T-helper 22 cell (primary cell): ENCODE results near the gene ITFG1.
"Not testable (repeated sequence)": the region's sequence is repeated elsewhere in the genome, so short reads cannot be mapped to it uniquely, and the experiment has no call there.

Experiments used
- DNase-seq: peaks from one replicate; pipeline ENCODE4 v3.0.0-alpha.2; 2020; ENCODE audit warnings: low read depth

The ITFG1 gene

DNA sequence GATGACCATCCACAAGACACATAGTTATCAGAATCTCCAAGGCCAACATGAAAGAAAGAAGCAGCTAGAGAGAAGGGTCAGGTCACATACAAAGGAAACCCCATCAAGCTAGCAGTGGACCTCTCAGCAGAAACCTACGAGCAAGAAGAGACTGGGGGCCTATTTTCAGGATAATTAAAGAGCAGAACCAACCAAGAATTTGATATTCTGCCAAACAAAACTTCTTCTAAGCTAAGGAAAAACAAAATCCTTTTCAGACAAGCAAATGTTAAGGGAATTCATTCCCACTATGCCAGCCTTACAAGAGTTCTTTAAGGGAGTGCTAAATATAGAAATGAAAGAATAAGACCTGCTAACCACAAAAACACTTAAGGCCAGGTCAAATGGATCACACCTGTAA is 47.8 kb downstream of the ITFG1 start:
- DNase-seq, result no peak

DNA sequence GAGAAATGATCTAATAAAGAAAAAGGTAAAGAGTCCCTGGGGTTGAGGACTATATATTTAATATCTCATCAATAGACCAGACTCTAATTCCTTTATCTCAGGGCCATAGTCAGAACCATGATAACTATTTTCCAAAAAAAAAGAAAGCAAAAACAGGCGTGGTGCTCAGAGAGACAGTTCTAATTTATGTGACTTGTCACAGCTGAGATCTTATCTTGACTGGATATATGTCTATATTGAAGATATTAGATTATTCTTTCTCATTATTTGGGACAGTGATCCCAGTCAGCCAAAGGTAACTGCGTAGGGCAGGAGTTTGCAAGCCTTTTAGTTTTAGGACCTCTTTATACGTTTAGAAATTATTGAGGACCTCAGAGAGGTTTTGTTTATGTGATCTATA is 52.4 kb downstream of the ITFG1 start:
- DNase-seq, result no peak

DNA sequence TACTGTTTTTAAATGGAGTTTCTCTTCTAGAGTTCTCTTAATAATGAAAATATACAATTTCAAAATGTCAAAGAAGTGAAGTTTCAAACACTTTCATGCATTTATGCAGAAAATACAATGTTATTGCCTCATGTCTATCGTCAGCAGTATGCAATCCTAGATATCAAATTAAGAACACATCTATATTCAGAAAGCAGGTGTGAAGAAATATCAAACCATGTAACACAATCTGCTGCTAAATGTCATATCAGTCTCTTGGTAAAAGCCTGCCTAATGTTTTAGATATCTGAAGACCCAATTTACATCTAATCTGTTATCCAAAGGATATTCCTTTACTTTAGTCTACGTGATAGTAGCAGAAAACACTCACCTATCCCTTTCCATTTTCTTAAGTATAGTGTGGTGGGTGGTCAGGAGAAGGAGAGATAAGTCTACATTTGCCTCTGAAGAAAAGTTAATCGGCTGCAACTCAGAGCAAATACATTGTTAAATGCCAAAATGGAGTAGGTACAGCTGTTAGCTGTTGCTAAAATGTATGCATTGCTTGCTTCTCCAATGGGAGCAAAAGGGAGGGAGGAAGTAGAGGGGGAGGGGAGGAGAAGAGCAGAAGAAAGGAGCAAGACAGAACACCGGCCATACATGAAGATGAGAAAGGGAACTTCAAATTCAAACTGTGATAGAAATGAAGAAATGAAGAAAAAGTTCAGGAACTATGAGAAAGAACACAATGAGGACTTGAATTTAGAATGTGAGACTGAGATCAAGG is 64.9 kb downstream of the ITFG1 start:
- DNase-seq, result no peak

DNA sequence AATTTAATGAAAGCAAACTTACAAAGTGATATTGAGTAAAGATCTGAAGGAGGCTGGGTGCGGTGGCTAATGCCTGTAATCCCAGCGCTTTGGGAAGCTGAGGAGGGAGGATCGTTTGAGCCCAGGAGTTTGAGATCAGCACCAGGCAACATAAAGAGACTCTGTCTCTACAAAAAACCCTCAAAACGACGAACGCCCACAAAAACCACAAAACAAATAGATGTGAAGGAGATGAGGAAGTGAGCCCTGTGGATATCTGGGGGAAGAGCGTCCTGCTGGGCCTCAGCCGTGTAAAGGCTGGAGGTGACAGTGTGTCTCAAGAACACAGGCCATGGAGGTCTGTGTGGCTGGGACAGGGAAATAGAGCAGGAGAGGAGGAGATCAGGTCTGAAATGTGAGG is 68.8 kb downstream of the ITFG1 start:
- DNase-seq, result no peak

DNA sequence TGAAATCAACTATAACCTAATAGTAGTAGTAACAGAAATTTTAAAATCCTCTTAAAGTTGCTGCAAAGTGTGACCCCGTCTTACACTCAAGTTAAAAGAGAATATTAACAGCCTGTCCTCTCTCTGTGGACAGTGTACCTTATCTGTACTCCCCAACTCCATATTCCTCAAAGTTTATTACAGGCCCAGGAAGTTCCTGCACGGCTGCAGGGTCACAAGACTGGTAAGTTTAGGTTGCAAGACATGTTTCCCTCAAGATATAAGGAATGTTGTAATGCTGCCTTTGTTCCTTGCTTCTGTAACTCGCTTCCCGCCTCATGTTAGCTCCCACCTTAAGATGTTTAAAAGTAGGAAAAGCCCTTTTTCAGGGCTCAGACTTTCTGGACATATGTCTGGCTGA is 72.2 kb downstream of the ITFG1 start:
- no peak for DNase-seq

DNA sequence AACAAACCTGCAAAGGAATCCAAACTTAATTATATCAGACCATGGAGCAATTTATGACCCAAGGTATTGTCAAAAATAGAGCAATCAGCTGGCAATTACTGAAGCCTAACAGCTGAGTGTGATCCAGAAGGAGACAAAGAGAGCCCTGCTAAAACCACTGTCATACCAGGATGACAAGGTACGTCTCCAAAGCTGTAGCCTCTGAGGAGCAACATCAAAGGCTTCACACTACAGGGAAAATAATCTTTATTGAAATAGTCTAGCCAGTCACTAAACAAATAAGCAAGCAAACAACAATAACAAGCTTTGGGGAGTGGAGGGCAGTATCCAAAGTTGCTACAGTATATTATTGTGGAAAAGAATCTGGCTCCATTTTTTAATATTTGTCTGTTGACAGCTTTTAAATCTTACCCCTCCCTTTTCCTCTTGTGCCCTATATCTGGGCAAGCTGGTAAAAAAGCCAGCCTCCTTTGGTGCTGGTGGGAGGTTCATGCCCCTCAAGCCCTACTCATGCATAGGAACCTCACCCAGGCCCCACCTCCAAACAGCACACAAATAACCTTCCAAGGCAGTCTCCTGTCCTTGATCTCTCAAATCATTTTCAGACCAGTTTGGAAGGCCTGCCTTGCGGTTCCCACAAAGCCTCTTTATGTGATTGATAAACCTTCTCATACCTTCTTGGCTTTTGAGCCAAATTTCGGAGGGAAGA is 73.7 kb downstream of the ITFG1 start:
- no peak for DNase-seq

DNA sequence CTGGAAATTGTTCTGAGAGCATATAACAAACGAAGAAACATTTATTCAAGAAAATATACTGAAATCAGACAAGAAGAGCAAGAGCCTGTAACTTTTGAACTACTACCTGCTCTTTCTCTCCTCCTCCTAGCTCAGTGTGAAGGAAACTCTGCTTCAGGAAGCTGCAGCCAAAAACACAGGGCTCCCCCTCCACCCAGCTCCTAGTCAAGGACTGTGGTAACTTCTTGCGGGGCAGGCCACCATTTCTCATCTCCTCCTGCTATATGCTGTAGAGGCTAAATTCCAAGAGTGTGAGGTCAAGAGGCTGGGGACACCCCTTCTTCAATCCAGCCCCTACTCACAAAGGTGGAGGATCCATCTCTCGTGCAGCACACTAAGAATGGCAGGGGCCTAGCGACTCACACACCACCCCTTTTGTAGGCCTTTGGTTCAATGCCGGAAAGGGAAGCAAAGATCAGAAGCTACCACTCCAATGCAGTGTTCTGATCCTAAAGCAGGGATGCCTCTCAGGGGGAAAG is 74.6 kb downstream of the ITFG1 start:
- no peak for DNase-seq

DNA sequence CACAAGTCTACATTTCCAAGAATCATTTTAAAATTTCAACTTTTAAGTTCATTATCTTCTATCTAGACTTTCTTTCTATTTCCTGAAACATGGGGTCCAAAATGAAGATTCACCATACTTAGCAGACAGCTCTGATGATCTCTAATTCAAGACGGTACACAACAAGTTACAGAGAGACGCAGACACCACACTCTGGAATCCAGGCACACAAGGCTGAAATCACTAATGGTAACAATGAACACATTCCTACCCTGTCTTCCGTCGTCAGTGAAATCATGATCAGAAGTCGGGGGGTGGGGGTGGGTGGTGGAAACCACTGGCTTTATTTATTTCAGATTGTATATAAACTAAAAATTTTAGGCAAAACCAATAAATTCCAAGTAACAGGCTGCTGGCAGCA is 78.5 kb downstream of the ITFG1 start:
- no peak for DNase-seq

DNA sequence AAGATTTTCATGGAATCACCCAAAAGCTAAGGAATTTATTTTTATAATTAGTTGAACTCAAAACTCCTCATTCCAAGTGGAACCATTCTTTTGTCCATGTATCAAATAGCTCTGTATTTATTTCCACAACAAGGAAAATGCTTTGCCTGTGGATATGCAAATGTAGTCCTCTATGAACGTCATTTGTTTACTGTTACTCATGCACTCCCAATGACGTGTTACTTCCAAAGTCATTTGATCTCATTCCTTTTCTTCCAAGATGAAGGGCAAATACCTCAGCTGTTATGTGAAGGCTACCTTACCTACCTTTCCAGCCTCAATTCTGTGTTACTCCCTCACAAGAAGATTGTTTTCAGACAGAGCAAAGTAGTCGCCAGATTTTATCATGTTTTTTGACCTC is 83.7 kb downstream of the ITFG1 start:
- DNase-seq, result no peak

DNA sequence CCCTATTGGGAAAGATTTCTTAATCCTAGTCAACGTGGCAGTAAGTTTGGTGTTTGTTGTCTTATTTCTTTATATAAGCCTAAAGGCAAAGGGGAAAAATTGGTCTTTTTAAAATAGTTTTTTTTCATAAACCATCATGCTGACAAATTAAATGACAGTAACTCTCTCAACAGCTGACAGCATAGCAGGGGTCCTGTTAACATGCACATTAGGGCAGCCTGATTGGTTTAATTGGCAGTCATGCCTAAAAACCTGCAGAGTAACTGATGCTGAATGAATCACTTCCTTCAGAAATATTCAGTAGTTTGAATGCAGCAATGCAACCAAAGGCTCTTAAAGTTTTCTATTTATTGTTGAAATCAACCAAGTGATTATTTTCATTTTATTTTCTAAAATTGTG is 85.4 kb downstream of the ITFG1 start:
- DNase-seq, result no peak

DNA sequence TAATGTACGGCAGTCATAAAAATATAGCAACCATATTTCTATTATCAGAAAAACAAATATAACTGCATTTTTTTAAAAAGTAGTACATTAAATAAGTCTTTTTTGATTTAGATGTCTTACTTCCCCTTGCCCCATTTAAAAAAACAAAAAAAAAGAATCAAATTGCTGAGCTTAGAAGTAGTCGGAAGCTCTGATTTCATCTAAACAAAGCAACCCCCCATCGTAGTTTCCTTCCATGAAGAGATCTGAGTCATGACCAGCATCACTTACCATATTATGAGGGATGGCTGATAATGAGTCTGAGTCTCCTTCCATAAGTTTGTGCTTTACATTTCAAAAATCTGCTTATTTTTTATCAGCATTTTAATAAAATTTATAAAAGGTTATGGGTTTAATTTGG is 86.2 kb downstream of the ITFG1 start:
- DNase-seq, result no peak

DNA sequence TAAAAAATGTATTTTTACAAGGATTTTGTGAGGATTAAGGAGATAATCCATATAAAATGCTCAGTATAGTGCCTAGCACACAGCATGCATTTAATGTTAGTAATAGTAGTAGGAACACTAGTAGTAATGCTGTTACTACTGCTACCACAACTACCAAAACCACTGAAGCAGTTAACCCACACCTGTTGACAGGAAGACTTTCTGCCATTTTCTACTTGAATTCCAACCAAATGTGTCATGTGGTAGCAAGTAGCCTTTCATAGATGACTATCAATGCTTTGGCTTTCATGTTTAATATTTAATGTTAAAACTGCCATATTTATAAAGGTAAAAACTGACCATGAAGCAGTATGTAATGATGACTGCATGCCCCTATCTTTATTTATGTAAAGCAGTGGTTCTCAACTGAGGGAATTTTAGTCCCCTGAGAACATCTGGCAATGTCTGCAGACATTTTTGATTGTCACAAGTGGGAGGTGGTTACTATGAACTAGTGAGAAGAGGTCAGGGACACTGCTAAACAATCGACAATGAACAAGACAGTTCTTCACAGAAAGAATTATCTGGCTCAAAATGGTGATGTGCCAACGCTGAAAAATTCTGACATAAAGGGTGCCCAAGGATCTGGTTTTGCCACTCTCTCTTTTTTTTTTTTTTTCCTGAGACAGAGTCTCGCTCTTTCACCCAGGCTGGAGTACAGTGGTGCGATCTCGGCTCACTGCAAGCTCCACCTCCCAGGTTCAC is 89.4 kb downstream of the ITFG1 start:
- no peak for DNase-seq

DNA sequence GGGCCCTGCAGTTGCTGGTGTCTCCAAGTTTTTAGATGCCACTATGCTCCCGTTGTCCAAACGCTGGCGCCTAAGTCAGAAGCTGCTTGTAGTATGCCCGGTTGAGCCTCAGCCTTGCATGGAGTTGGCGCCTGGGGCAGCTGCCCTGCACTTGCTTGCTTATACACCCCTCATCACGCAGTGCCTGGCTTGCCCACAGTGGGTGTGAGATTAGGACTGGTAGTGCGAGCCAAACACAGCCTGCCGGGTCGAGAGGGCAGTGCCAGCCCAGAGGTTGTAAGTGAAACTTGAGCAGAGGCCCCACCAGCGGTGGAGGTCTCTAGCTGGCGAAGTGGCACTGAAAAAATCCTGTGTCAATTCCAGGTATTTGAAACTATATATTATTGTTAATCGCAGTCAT is 90.3 kb downstream of the ITFG1 start:
- no peak for DNase-seq

DNA sequence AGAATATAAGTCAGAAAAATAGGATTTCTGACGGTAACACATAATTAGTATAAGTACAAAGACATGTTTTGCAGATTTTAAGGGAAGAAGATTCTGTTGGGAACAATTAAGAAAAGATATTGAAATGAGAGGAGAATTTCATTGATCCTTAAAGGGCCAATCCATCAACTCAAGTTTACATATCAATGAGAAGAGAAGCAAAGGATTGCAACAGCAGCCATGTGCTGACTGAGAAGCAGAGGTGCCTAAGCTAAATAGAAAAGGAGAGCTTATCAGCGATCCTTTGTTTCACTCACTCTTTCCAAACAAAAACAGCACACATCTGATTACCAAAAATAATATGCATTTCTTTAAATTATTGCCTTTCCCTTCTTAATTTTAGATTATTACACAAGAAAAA is 94.6 kb downstream of the ITFG1 start:
- no peak for DNase-seq

DNA sequence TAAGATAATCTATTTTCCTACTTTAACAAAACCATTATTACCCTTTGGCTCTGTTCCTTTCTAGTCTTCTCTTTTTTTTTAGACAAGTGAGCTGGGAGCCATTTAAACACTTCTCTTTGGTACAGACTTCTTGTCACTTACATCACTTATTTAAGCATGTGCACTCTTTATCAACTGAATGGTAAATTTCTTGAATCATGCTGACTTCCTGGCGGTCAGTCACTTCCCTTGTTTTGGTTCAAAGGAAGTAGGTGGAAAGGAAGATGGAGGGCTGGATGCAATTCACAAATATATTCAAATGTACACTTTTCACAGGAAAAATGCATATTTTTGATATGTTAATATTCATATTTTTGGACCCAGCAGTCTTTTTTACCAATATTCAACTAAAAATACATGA is 97.1 kb downstream of the ITFG1 start:
- no peak for DNase-seq

DNA sequence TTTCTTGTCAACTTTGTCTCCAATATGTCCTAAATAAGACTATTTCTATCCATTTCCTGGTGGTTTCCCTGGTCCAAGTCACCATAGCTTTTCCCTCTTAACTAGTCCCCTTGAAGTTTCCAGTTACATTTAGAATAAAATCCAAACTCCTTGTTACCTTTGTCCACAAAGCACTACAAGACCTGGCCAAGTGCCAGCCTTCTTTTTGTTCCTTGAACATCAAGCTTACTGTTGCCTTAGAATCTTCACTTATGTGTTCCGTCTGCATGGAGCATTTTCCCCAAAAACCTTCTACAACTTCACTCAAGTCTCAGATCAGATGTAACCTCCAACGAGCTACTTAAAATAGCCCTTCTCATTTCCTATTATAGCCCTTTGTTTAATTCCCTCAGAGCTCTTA is 101.4 kb downstream of the ITFG1 start:
- no peak for DNase-seq

DNA sequence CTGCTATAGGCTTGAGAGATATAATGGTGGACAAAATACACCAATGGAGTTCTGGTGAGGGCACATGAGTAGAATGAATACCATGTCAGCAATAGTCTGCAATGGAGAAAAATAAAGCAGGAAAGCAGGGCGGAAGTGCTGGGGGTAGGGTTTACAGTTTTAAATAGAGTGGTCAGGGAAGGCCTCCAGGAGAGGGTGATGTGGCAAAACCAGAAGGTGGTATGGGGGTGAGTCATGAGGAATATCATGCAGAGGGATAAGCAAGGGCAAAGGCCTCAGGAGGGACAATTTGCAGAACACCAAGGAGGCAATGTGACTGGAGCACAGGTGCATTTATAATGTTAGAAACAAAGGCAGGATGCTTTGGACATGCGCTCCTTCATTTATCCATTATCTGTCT is 102.0 kb downstream of the ITFG1 start:
- DNase-seq, result no peak

DNA sequence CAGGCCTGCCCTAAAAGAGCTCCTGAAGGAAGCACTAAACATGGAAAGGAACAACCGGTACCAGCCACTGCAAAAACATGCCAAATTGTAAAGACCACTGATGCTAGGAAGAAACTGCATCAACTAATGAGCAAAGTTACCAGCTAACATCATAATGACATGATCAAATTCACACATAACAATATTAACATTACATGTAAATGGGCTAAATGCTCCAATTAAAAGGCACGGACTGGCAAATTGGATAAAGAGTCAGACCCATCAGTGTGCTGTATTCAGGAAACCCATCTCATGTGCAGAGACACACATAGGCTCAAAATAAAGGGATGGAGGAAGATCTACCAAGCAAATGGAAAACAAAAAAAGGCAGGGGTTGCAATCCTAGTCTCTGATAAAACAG is 111.8 kb downstream of the ITFG1 start:
- DNase-seq, result not testable (repeated sequence)

DNA sequence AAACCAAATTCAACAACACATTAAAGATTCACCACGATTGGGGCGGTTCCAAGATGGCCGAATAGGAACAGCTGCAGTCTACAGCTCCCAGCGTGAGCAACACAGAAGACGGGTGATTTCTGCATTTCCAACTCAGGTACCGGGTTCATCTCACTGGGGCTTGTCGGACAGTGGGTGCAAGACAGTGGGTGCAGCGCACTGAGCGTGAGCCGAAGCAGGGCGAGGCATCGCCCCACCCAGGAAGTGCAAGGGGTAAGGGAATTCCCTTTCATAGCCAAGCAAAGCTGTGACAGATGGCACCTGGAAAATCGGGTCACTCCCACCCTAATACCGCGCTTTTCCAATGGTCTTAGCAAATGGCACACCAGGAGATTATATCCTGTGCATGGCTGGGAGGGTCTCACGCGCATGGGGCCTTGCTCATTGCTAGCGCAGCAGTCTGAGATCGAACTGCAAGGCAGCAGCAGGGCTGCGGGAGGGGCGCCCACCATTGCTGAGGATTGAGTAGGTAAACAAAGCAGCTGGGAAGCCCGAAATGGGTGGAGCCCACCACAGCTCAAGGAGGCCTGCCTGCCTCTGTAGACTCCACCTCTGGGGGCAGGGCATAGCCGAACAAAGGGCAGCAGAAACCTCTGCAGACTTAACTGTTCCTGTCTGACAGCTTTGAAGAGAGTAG is 113.7 kb downstream of the ITFG1 start:
- not testable (repeated sequence) for DNase-seq

DNA sequence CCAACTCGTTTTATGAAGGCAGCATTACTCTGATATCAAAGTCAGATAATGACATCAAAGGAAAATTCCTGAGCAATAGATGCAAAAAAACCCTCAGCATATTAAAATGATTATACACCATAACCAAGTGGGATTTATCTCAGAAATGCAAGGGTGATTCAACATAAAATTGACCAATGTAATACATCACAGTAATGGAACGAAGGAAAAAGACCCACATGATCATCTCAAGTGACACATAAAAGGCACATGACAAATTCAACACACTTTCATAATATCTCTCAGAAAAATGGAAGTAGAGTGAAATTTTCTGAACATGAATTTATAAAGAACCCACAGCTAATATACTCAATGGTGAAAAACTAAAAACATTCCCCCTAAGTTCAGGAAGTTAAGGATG is 118.8 kb downstream of the ITFG1 start:
- DNase-seq, result no peak

DNA sequence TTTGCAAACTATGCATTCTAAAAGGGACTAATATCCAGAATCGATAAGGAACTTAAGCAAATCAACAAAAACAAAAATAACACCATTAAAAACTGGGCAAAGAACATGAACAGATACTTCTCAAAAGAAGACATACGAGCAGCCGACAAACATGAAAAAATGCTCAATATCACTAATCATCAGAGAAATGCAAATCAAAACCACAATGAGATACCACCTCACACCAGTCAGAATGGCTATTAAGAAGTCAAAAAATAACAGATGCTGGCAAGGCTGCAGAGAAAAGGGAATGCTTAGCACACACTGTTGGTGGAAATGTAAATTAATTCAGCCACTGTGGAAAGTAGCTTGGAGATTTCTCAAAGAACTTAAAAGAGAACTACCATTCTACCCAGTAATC is 130.3 kb downstream of the ITFG1 start:
- DNase-seq, result not testable (repeated sequence)

DNA sequence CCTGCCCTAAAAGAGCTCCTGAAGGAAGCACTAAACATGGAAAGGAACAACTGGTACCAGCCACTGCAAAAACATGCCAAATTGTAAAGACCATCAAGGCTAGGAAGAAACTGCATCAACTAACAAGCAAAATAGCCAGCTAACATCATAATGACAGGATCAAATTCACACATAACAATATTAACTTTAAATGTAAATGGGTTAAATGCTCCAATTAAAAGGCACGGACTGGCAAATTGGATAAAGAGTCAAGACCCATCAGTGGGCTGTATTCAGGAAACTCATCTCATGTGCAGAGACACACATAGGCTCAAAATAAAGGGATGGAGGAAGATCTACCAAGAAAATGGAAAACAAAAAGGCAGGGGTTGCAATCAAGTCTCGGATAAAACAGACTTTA is 136.6 kb downstream of the ITFG1 start:
- not testable (repeated sequence) for DNase-seq
